CD14-positive monocyte (primary cell): ENCODE measurements around the gene CAST. TPM values are rescaled to one million over a fixed set of nuclear protein-coding genes. Genes with fewer than 3 reads are reported as not detected.

Experiments used
- DNase-seq, 3 donors: peaks; one replicate each; pipeline ENCODE4 v3.0.0-alpha.2; 2011 to 2022
- H2AFZ ChIP-seq: 2 replicates; pipeline ENCODE4 v1.6.0; 2012; ENCODE audit warnings: mild to moderate bottlenecking, low read depth, low read length, inconsistent platforms; ENCODE audit not compliant: insufficient read depth, poor library complexity, severe bottlenecking
- H3K27ac ChIP-seq, 2 donors: 1 replicate in 1 of 2; 2 replicates in 1 of 2; pipeline ENCODE4 v1.5.1; 2012 to 2013; ENCODE audit warnings: low read length in 2 of 2, control low read depth in 1 of 2, inconsistent platforms in 1 of 2, low read depth in 1 of 2, mild to moderate bottlenecking in 1 of 2
- H3K27me3 ChIP-seq, 2 donors: one replicate each; pipeline versions ENCODE4 v1.6.0 to v1.6.1; 2011 to 2013; ENCODE audit warnings: low read length in 2 of 2; ENCODE audit not compliant: control insufficient read depth in 2 of 2, insufficient read depth in 2 of 2
- H3K36me3 ChIP-seq, 2 donors: replicated peaks in 1 of 2; 1 replicate in 1 of 2; 2 replicates in 1 of 2; pipeline versions ENCODE4 v1.5.1 to v1.6.1; 2012 to 2013; ENCODE audit warnings: low read length in 2 of 2, control low read depth in 1 of 2, inconsistent platforms in 1 of 2, mild to moderate bottlenecking in 1 of 2; ENCODE audit not compliant: insufficient read depth in 2 of 2, control insufficient read depth in 1 of 2
- H3K4me1 ChIP-seq, 2 donors: 1 replicate in 1 of 2; 2 replicates in 1 of 2; pipeline versions ENCODE4 v1.5.1 to v1.6.1; 2012 to 2013; ENCODE audit warnings: low read length in 2 of 2, control low read depth in 1 of 2, inconsistent platforms in 1 of 2, mild to moderate bottlenecking in 1 of 2, moderate library complexity in 1 of 2; ENCODE audit not compliant: insufficient read depth in 2 of 2, control insufficient read depth in 1 of 2
- H3K4me2 ChIP-seq: replicated peaks from 2 replicates; pipeline ENCODE3; 2012; ENCODE audit warnings: low read length, moderate library complexity, mild to moderate bottlenecking; ENCODE audit not compliant: poor library complexity, severe bottlenecking; ENCODE audit errors: extremely low read depth
- H3K4me3 ChIP-seq, 3 experiments: fragments of 200-600 bp in 1 of 3; sonication (generic) in 1 of 3; replicated peaks in 1 of 3; 1 replicate in 2 of 3; 2 replicates in 1 of 3; pipeline ENCODE4 v1.5.1; 2011 to 2013; ENCODE audit warnings: low read length in 3 of 3, mild to moderate bottlenecking in 3 of 3, control low read depth in 2 of 3, low read depth in 2 of 3, inconsistent platforms in 1 of 3, moderate library complexity in 1 of 3
- H3K79me2 ChIP-seq: 2 replicates; pipeline ENCODE4 v1.6.0; 2012; ENCODE audit warnings: mild to moderate bottlenecking, control low read depth, inconsistent platforms, low read length, moderate library complexity; ENCODE audit not compliant: insufficient read depth
- H3K9ac ChIP-seq: 2 replicates; pipeline ENCODE4 v1.6.0; 2017; ENCODE audit warnings: low read length, mild to moderate bottlenecking; ENCODE audit not compliant: insufficient read depth, poor library complexity, severe bottlenecking
- H3K9me3 ChIP-seq, 2 donors: replicated peaks in 1 of 2; 1 replicate in 1 of 2; 2 replicates in 1 of 2; pipeline versions ENCODE4 v1.5.1 to v1.6.1; 2012 to 2013; ENCODE audit warnings: low read length in 2 of 2, control low read depth in 1 of 2; ENCODE audit not compliant: control insufficient read depth in 1 of 2, insufficient read depth in 1 of 2
- H4K20me1 ChIP-seq: 2 replicates; pipeline ENCODE4 v1.6.0; 2012; ENCODE audit warnings: mild to moderate bottlenecking, low read length, control low read depth, moderate library complexity; ENCODE audit not compliant: insufficient read depth
- H3K27ac Mint-ChIP-seq, 7 donors: one replicate each; pipeline ENCODE4 v1.8.0; 2020; ENCODE audit warnings: mild to moderate bottlenecking in 7 of 7, mixed read lengths in 7 of 7, moderate library complexity in 6 of 7, inconsistent platforms in 2 of 7
- H3K27me3 Mint-ChIP-seq, 3 donors: one replicate each; pipeline ENCODE4 v1.8.0; 2021 to 2022; ENCODE audit warnings: low read depth in 3 of 3, mild to moderate bottlenecking in 3 of 3, mixed read lengths in 3 of 3, moderate library complexity in 3 of 3, inconsistent platforms in 1 of 3
- H3K36me3 Mint-ChIP-seq, 2 donors: one replicate each; pipeline ENCODE4 v1.8.0; 2020; ENCODE audit warnings: mixed read lengths in 2 of 2, inconsistent platforms in 1 of 2, mild to moderate bottlenecking in 1 of 2
- H3K4me1 Mint-ChIP-seq: one replicate; pipeline ENCODE4 v1.8.0; 2020; ENCODE audit warnings: mild to moderate bottlenecking, mixed read lengths
- H3K4me3 Mint-ChIP-seq, 2 donors: one replicate each; pipeline ENCODE4 v1.8.0; 2020; ENCODE audit warnings: mild to moderate bottlenecking in 2 of 2, mixed read lengths in 2 of 2, moderate library complexity in 1 of 2
- H3K9me3 Mint-ChIP-seq, 7 donors: one replicate each; pipeline ENCODE4 v1.8.0; 2020 to 2022; ENCODE audit warnings: mixed read lengths in 7 of 7, mild to moderate bottlenecking in 6 of 7, moderate library complexity in 6 of 7, inconsistent platforms in 2 of 7
- WGBS: methylation state at CpG from one replicate; pipeline ENCODE4 v1.1.5; 2013; ENCODE audit warnings: missing lambda C conversion rate; ENCODE audit not compliant: insufficient coverage; 5-methylcytosine and 5-hydroxymethylcytosine counted together
- intact Hi-C, 2 donors: fragments of 100-400 bp; cut with micrococcal nuclease; formaldehyde crosslinking; loops; one replicate each; pipeline versions ENCODE4 v1.15.0 to v1.15.1; 2023
- polyA plus RNA-seq, 3 donors: library from polyadenylated mRNA; depleted of rRNA in 1 of 3; unstranded in 2 of 3; stranded (reverse) in 1 of 3; fragments of 300-500 nt in 2 of 3; fragments of >200 nt in 1 of 3; fragmentation: Illumina TruSeq in 2 of 3; gene quantifications; 1 replicate in 2 of 3; 2 replicates in 1 of 3; pipeline ENCODE4 v1.2.3, GENCODE V29; 2012 to 2021
- TF ChIP-seq, protein P1 (sequence below): fragments of 200-600 bp; IDR thresholded peaks from one replicate; pipeline ENCODE4 v1.8.0; 2022; ENCODE audit warnings: antibody characterized with exemption, mild to moderate bottlenecking

Gene CAST
- polyA plus RNA-seq, 3 donors = 49.6 to 125 (median 76.8) TPM

DNA sequence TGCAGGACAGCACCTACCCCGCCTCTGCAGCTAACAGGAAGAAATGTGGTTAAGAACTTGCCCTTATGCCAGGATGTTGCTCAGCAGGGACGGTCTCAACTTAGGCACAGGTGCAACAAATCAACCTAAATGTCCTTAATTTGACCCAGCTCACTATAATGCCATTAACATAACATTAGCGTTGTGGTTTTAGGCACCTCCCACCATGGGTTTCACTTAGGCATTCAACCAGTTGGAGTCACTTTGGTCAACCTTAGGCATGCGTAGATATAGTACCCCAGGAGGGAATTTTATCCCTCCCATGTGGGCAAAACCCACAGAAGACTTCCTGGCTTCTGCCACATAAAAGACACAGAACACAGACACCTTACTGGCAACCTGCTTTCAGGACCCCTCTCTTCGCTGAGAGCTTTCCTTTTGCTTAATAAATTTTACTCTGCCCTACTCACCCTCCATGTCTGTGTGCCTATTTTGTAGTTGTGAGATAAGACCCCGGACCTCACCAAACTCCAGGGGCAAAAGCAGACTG, 154.3 kb downstream of the CAST start:
- H2AFZ ChIP-seq = peak overlapping the region; percentile 83
- peaks cover 0 to 2% (median 0%) of the 10 kb centered on the region in 7 donors for H3K9me3 Mint-ChIP-seq
- H3K36me3 Mint-ChIP-seq = no peaks in the 10 kb centered on the region
- peaks cover 0 to 4% (median 2%) of the 10 kb centered on the region in 3 donors for H3K27me3 Mint-ChIP-seq
- no peak for DNase-seq
- peaks cover 30% of the 10 kb centered on the region for H3K4me1 Mint-ChIP-seq
- WGBS = 0% methylated on average over 3 of the region's 6 CpGs
- TF ChIP-seq, protein P1, sequence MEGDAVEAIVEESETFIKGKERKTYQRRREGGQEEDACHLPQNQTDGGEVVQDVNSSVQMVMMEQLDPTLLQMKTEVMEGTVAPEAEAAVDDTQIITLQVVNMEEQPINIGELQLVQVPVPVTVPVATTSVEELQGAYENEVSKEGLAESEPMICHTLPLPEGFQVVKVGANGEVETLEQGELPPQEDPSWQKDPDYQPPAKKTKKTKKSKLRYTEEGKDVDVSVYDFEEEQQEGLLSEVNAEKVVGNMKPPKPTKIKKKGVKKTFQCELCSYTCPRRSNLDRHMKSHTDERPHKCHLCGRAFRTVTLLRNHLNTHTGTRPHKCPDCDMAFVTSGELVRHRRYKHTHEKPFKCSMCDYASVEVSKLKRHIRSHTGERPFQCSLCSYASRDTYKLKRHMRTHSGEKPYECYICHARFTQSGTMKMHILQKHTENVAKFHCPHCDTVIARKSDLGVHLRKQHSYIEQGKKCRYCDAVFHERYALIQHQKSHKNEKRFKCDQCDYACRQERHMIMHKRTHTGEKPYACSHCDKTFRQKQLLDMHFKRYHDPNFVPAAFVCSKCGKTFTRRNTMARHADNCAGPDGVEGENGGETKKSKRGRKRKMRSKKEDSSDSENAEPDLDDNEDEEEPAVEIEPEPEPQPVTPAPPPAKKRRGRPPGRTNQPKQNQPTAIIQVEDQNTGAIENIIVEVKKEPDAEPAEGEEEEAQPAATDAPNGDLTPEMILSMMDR = no peak
- peak overlapping the region; percentile 24 for H3K9ac ChIP-seq
- H3K4me3 Mint-ChIP-seq = peak overlapping the region; percentile 77 to 88
- H3K27ac Mint-ChIP-seq = peak overlapping the region in 4 of 7 donors; percentile 35 to 83 (median 70)
- H3K4me2 ChIP-seq = peak overlapping the region; percentile 70
- peaks cover 21 to 26% of the 10 kb centered on the region in 2 donors for H3K4me1 ChIP-seq
- H3K79me2 ChIP-seq = no peaks in the 10 kb centered on the region
- H3K4me3 ChIP-seq = peak overlapping the region; percentile 8 to 66 (median 66)
- H3K9me3 ChIP-seq = no peaks in the 10 kb centered on the region
- no peaks in the 10 kb centered on the region for H3K36me3 ChIP-seq
- H3K27me3 ChIP-seq = no peaks in the 10 kb centered on the region
- H4K20me1 ChIP-seq = no peaks in the 10 kb centered on the region
- intact Hi-C loops = no loop called here
- peak overlapping the region in 1 of 2 donors; percentile 20 for H3K27ac ChIP-seq

DNA sequence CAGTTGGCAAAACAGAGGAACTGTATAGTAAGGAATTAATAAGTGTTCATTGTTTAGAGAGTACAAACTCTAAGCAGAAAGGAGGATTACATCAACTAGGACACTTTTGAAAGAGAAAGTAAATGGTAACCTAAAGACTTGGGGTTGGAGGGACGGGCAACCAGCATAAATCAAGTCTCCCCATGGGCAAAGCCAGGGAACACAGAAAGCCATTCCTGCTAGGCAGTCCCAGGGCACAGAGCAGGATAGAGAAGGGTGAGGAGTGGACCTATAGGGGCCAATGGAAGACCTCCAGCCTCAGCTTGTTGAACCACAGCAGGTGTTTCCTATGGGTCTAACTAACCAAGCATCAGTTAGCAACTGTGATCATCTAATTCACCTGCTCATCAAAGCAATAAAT, 154.8 kb downstream of the CAST start:
- TF ChIP-seq, protein P1 = no peak
- peak overlapping the region; percentile 24 for H3K9ac ChIP-seq
- no peaks in the 10 kb centered on the region for H3K9me3 ChIP-seq
- peak overlapping the region; percentile 83 for H2AFZ ChIP-seq
- H4K20me1 ChIP-seq = no peaks in the 10 kb centered on the region
- intact Hi-C loops = no loop called here
- peak overlapping the region in 1 of 2 donors; percentile 20 for H3K27ac ChIP-seq
- H3K79me2 ChIP-seq = no peaks in the 10 kb centered on the region
- H3K4me1 ChIP-seq = peaks cover 27 to 32% of the 10 kb centered on the region in 2 donors
- Mint-ChIP-seq H3K36me3 (no peaks in the 10 kb centered on the region), H3K27me3 (peaks cover 0 to 4% (median 2%) of the 10 kb centered on the region in 3 donors), H3K9me3 (peaks cover 0 to 2% (median 0%) of the 10 kb centered on the region in 7 donors), H3K4me3 (peak overlapping the region; percentile 77 to 88), H3K4me1 (peaks cover 34% of the 10 kb centered on the region), H3K27ac (peak overlapping the region in 2 of 7 donors; percentile 77 to 83)
- WGBS = 0% methylated on average over 1 of the region's 1 CpG
- peak overlapping the region; percentile 70 for H3K4me2 ChIP-seq
- no peak for DNase-seq
- H3K36me3 ChIP-seq = no peaks in the 10 kb centered on the region
- H3K4me3 ChIP-seq = peak overlapping the region; percentile 8 to 66 (median 66)
- H3K27me3 ChIP-seq = no peaks in the 10 kb centered on the region
